ENCODE results near the gene PPP6R2. TPM values are rescaled to one million over a fixed set of nuclear protein-coding genes. Genes with fewer than 3 reads are reported as not detected.

Gene PPP6R2
- total and polyA plus RNA-seq, 2 of the 8 experiments (the other 6 are each of a cell fraction or from before 2014, with no cell fraction given): 25.0 to 32.2 TPM

DNA sequence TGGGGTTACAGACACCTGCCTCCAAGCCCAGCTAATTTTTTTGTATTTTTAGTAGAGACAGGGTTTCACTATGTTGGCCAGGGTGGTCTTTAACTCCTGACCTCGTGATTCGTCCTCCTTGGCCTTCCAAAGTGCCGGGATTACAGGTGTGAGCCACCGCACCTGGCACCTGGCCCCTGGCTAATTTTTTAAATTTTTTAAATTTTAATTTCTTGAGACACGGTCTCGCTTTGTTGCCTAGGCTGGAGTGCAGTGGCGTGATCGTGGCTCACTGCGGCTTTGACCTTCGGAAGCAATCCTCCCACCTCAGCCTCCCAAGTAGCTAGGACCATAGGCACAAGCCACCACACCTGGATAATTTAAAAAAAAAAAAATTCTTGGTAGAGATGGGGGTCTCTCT lies 14.6 kb downstream of the PPP6R2 start (continued):
- TF ChIP-seq SIN3A (conservative IDR thresholded peaks at IDR 0.05 in 1 of 2, IDR thresholded peaks at IDR 0.05 in 1 of 2; ENCODE audit: low read depth in 1 of 2, low read length in 2 of 2) (no peak), JUND (IDR thresholded peaks at IDR 0.05; ENCODE audit: low read length) (no peak)
- TF ChIP-seq, protein P1, sequence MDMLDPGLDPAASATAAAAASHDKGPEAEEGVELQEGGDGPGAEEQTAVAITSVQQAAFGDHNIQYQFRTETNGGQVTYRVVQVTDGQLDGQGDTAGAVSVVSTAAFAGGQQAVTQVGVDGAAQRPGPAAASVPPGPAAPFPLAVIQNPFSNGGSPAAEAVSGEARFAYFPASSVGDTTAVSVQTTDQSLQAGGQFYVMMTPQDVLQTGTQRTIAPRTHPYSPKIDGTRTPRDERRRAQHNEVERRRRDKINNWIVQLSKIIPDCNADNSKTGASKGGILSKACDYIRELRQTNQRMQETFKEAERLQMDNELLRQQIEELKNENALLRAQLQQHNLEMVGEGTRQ (IDR thresholded peaks at IDR 0.05; ENCODE audit: low read length): no peak
